ENCODE measurements around the gene NRXN3.
A peak's percentile ranks its signal among the peaks of the same experiment; 100 is the strongest.

NRXN3 gene

DNA sequence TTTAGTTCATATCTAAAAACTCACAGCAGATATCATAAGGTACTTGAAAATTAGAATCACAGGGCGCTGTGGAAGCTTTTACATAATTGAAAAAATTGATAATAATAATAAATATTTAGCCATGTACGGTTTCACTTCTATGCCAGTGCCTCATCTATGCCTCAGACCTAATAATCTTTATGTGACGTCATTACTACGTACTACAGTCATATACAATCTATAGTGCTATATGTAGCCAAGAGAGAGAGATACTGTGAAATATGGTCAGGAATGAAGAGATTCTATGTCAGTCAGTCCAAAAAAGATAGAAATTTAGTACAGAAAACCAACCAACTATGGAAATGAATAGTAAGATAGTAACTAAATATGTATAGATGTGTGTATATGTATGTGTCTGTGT, 1010.5 kb downstream of the NRXN3 start:
- DNase-seq = no peak

DNA sequence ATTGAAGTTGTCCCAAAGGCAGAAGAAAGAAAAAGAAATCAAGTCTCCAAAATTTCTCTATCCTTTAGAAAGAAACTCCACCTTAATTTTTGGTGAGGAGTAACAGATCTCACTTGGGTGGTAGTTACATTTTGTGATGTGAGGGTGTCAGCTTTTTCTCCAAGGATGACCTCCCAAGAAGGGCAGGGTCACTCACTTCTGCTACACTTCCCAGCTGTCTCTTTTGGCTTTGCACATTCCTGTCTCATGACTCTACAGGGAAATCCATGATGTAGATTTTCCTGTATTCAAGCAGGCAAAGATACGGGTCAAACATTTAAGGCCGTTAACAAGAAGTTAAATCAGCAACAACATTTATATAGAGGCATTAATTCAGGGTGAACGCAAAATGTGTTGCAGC, 1016.4 kb downstream of the NRXN3 start:
- DNase-seq = no peak

DNA sequence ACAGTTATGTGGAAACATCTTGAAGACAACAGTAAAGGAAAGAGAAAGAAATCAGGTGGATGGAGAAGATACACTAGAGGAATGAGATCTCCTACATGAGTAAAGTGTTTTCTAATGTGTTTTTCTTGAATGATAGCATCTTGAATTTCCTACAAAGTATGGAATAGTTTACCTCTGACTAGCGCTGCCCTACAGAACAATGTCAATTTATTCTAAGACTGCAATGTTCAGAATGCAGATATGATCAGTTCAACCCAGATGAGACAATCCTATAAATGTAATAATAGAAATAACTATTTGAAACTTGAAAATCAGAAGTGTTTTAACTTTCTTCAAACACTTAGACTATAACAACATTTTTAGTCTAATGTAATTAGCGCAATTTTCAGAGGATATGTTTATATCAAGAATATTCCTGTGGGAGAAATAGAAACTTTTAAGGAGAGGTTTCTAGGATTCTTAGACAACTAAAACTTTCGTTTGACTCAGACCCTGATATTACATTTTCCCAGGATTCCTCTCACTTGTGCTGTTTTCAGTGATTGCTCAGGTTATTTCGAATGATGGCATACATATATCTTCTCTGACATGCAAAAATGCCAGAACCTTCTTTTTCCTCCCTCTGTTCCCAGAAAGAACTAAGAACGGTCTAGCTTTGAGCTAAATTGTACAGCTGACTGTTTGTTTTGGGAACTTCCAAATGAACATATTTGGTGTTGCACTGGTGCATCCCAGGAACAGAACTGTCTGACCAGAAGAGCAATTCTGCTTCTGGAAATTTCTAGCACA, 1023.7 kb downstream of the NRXN3 start:
- no peak for DNase-seq

DNA sequence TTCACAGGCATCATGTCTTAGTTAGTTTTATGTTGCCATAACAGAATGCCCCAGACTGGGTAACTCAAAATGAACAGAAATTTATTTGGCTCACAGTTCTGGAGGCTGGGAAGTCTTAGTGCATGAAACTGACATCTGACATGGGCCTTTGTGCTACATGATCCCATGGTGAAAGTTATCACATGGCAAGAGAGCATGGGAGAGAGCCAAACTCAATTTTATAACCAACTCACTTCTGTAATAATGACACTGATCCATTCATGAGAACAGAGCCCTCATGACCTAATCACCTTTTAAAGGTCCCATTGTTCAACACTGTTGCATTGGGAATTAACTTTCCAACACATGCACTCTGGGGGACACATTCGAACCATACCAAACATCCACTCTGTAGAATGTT, 1026.0 kb downstream of the NRXN3 start:
- no peak for DNase-seq

DNA sequence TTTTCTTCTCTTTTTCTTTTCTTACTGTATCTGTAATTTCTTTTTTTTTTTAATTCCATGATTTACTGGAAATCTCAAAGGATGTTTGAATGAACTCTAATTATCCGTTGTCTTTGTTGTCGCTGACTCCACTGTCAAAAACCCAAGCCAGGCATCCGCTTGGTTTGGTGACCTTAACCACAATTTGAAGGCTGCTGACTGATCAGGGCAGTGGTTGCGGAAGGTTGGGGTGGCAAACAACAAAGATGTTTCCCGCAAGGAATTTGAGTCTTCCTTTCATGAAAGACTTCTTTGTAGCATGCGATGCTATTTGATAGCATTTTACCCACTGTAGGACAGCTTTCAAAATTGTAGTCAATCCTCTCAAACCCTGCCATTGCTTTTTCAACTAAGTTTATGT, 1027.3 kb downstream of the NRXN3 start:
- DNase-seq = no peak

DNA sequence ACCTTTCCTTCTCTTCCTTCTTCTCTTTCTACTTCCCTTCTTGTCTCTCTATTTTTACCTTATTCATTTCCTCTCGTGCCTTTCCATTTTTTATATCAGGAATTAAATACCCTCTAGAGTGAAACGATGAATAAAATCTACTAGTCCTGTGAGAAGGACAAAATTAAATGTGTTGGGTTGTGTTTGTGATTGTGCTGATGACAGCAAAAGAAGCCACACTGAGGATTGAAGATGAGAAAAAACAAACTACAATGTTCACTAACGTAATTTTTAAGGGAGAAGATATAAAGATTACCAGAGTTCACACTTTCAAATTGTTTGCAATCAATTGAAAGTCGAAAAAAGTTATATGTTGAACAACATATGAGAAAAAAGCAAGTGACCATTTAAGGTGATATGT, 1029.0 kb downstream of the NRXN3 start:
- DNase-seq = no peak

DNA sequence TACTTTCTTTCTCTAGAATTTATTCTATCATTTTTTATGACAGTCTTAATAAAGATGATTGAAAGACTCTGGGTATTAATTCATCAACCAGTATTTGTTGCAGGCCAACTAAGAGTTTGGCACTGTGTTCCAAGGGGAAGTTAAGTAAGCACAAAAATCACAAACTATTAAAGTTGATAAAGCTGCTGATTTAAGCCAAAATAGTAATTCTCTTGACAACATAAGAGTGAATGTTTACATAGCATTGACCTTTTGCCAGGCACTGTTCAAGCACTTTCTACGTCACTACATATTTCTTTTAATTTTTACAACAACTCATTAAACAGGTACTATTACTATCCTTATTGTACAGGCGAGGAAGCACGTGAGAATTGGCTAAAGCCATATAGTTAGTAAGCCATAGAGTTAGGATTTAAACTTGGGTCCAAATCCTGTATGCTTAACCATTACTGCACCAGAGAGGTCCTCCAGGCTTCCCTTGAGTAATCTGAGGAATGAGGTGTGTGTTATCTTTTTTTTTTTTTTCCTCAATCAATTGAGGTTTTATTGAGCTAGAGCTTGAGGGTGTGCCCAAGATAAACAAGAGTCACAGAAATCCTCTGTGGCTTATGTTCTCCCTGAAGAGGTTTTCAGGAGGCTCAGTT, 1031.5 kb downstream of the NRXN3 start:
- no peak for DNase-seq

DNA sequence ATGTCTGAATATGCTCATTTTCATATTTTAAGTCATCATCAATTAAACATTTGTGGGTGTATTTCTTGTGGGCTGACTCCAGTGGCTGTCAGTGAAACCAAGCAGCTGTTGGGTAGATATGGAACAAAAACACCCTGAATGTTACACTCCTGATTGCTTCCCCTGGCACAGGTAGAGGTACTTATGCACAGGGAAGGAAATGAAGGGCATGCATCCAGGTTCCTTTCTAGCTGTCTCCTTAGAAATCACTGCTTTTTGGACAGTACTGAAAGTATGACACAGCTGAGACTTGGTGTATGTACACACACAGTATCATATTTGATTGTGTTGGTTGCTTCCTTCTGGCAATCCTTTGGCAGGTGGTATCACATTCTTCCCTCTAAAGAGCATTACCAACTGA, 1034.4 kb downstream of the NRXN3 start:
- DNase-seq = no peak

DNA sequence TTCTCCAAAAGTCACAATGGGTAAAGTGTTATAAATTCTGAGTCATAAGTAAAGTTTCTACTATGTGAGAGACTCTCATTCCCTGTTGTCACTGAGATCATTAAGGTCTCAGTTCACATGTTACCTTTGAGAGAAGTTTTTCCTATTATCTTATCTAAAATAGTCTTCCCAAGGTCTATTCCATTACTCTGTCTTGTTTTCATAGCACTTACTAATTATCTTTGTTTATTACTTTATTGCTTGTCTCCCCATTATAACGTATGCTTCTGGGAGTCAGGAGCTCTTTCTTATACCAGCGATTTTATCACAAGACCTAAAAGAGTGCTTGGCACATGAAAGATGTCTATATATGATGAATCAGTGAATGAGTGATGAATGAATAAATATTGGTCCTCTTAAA, 1039.2 kb downstream of the NRXN3 start:
- DNase-seq = no peak

DNA sequence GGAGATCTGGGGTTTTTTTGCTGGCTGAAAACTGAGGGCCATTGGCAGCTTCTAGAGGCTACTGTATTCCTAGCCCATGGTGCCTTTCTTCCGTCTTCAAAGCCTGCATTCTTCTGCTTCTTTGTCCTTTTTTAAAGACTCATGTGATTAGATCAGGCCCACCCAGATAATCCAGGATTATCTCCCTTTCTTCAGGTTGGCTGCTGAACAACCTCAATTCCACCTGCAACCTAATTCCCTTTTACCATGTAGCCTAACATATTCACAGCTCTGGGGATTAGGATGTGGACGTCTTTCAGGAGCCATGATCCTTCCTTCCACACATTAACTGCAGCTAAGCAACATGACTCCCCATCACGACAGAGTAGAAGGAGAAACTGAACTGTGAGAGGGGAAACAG, 1055.6 kb downstream of the NRXN3 start:
- DNase-seq = no peak

DNA sequence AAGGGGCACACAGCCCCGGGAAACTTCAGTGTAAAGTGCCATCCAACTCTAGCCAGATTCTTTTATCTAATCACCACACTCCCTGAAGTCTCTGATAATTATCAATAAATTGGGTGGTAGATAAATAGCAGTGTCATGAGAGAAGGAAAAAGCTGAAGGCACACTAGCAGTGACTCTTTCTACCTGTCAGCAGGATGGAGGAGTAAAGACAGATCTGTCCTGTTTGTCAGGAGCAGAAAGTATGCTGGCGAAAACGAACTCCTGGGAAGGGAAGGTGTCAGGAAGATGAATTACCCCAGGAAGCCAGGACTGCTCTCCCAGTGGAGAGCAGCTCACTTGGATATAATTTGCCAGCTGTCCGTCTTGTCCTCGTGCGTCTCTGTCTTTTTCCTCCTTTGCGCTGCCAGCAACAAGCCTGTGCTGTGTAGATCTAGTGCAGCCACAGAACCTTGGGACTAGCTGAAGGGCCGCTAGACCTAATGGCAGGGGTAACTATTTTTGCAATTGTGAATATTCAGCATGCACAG, 1059.3 kb downstream of the NRXN3 start:
- DNase-seq = no peak

DNA sequence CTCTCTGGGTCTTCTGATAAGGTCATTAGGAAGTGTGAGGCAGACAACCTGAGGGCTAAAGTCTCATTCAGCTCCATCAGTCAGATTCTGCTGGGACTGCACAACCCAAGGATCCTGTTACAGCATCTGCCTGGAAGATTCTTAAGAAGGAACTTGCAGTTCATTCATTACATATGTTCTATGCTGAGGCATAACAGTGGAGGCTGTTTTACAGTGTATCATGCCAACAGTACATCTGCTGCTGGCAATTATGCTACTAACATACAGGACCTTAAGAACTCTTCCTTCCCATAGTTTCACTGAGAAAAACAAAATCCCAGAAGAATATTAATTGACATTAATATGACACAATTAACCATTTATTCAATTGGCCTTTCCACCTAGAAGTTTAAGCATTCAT, 1072.5 kb downstream of the NRXN3 start:
- DNase-seq = no peak

DNA sequence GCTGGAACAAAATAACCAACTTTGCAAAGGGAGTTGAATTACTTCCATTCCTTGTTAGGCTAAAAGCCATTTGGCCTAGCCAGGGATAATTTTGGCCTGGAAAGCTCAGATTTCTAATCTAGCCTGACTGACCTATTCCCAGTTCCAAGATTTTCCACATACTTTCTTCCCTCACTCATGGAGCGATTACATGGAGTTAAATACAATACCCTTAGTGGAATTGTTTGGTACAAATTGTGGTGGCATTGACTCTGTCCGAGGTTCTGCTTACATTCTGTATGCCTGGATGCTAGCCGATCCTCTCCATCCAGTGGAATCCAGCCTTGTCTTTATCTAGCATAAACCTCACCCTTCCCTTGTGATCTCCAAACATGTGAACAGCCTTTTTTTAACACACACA, 1076.0 kb downstream of the NRXN3 start:
- DNase-seq = no peak

DNA sequence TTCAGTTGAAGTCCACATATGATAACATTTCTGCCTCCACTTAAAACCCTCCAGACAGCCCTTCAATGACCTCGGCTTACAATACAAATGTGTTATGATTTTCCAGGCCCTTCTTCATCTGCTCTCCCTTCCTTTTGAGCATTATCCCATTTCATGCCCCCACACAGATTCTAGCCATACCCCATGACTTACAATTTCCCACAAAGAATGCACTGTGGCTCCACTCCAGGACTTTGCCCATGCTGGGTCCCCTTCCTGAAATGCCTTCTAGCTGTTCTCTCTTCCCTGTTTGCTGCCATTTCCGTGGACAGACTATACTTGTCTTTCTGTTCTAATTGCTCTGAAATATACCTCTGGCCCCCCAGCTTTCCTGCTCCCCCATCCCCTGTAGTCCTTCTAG, 1078.0 kb downstream of the NRXN3 start:
- no peak for DNase-seq

DNA sequence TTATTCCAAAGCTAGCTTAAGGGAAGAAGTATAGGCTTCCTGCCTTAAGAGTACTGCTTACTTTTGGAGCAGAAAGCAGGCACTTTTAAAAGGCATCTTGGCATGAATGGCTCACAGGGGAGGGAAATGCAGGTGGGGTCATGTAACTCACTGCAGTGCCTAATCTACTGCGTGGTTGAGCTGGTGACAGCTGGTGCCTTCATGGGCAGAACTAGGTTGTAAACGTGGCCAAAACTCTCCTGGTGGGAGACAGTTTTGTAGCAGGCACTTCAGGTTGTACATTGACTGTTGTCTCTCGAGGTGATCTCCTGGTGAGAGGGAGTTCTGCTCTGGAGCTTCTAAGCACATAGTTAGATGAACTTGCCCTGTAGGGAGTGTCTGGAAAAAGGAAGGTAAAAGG, 1078.6 kb downstream of the NRXN3 start:
- peak; percentile 48 for DNase-seq

DNA sequence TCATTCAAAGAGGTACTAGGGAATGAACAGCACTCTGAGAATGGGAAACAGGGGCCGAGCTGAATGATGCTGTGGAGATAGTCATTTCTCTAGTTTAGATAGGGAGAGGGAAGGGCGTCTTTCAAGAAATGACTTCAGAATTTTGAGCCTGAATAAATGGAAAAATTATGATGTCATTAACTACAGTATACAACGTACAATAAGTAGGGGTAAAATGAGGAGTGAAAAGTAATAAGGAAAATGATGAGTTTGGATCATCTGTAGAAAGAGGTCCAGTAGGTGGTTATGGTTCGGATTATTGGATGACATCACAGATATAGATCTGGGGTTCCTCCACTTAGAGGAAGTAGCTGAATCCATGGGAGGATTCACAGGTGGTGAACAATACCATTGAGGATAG, 1081.1 kb downstream of the NRXN3 start:
- DNase-seq = no peak

DNA sequence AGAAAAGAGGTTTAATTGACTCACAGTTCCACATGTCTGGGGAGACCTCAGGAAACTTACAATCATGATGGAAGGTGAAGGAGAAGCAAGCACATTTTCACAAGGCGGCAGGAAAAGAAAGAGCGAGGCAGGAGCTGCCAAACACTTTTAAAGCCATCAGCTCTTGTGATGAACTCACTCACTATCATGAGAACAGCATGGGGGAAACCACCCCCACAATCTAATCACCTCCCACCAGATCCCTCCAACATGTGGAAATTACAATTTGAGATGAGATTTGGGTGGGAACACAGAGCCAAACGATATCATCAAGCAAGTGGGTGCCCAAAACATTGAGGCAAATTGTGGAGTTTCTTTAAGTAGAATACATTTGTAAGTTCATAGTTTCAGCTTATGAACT, 1083.4 kb downstream of the NRXN3 start:
- no peak for DNase-seq

DNA sequence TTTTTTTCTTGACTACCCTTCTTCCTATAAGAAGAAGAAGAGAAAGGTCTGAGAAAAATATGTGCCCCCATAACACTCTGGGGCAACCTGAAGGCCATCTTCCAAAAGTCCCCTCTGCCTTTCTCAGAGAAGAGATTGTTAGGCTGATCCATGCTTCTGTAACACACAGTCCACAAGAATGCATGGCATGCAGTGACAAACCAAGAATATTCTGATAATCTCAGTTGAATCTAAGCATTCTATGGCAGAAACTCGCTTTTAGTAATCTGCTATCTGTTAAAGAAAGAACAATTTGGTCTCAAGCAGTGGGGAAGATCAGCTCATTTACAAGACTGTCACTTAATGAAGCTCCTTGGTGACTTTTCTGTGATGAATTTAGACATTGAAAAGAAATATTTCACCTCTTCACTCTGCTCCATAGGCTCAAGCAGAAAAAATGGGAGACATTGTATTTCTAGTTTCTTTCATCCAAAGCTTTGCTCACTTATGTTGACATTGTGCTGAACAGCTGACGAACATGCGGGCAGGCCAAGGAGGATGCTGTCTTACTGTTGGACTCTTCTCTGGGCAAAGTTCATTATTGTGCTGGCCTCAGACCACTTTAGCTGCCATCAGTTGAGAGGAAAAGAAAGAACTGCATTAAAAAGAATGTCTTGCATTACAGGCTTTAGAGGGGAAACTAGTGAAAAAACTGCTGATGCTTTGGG, 1084.0 kb downstream of the NRXN3 start:
- DNase-seq = no peak

DNA sequence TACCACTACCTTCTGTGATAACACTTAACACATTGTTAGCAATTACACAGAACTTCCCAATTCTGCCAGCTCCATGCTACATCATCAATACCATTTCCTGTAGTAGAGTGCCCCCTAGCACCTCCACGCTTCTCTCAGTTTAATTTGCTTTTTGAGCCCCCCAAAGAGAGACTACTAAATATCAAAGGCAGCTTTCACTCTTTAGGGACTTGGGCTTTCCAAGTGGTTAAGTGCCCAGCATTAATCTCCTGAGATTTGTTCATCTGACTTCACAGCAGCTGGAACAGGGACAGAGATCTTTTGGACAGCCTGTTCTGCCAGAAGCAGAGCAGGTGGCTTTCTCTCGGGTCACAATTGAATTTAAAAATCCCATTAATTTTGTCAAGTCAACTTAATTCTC, 1086.2 kb downstream of the NRXN3 start:
- DNase-seq = peak; percentile 49

DNA sequence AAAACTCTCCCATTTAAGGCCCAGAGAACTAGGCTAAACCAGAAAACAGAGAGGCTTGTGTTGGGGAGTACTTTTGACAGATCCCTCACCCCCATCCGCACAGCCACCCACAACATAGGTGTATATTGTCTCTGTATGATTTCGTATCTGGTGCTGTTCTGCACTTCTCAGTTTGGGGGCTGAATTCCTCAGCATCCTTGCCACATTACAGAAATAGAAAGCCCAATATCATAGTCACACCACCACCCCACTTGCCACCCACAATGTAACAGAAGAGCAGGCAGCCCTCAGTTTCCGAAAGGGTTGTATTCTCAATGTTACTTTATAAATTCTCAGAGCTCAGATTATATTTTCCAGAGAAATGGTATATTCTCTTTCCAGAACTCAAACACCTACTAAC, 1090.2 kb downstream of the NRXN3 start:
- no peak for DNase-seq

DNA sequence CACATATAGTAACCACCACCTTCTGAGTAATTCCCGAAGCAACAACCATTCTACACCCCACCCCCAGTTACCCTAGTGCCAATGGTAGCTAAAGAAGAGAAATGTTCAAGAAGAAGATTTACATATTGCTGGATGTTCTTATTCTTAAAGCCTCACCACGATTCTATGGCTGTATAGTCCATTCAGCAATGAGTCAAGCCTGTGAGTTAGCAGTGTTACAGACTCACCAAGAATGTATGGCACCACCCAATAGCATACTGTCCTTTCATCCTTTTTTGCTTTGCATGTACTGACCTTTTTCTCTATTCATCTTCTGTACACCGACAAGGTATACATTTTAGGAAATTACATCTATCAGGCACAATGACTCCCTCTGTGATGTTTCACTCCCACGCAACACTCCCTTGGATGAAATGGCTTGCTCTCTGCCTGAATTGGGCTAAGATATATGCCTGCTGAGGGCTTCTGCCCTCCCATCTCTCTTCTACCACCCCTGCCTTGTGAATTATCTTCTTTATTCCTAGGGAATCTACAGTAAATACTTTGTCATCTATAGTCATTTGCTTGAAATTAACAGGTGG, 1095.3 kb downstream of the NRXN3 start:
- DNase-seq = no peak

DNA sequence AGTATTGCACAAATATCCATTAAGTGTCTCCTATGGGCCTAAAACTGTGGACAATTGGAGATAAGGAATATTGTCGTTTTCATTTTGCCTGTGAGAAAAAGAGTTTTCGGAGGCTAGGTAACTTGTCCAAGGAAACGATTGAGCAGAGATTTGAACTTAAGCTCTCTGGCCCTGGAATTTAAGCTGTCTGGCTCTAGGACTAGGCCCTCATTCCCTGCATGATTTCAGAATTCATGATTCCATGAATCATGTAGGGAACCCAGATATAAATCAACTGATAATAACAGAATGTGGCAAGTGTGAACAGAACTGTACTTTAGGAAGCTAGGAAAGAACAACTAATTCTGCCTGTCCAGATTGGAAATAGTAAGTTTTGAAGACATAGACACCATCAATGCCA, 1100.2 kb downstream of the NRXN3 start:
- DNase-seq = no peak

DNA sequence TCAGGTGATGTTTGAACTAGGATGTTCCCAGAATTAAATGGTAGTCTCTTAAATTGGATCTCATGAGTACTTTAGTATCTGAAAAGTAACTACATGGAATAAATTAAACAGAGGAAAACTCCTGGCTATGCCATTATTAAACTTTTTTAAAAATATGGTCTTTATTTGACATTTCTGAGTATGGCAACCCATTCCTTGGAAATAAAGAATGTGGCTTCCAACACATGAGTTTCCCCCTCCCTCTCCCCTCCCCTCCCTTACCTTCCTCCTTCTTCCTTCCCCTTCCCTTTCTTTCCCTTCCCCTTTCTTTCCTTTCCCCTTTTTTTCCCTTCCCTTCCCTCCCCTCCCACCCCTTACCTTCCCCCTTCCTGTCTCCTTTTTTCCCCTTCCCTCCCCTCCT, 1100.9 kb downstream of the NRXN3 start:
- DNase-seq = no peak
